Lung (tissue), 12 donors: ENCODE results near the gene NBEA. TPM values are rescaled to one million over a fixed set of nuclear protein-coding genes. Genes with fewer than 3 reads are reported as not detected.
A peak's percentile ranks its signal among the peaks of the same experiment; 100 is the strongest.

ENCODE experiments used
- ATAC-seq: fragments of 200-7000 bp; cut with Tn5 transposase; one replicate; pipeline ENCODE4 v1.9.1; 2020; ENCODE audit warnings: moderate number of reproducible peaks; ENCODE audit not compliant: insufficient read depth, low FRiP score
- DNase-seq, 3 donors: peaks; one replicate each; pipeline ENCODE4 v3.0.0-alpha.2; 2013 to 2017
- H3K27ac ChIP-seq, 2 donors: one replicate each; pipeline ENCODE4 v1.5.1; 2013; ENCODE audit warnings: mild to moderate bottlenecking in 2 of 2, moderate library complexity in 2 of 2, control low read depth in 1 of 2, inconsistent platforms in 1 of 2, low read depth in 1 of 2, low read length in 1 of 2
- H3K27me3 ChIP-seq, 3 donors: one replicate each; pipeline ENCODE4 v1.5.1; 2013; ENCODE audit warnings: low read length in 2 of 3; ENCODE audit not compliant: control insufficient read depth in 3 of 3, insufficient read depth in 3 of 3
- H3K36me3 ChIP-seq, 4 donors: one replicate each; pipeline ENCODE4 v1.5.1; 2013; ENCODE audit warnings: low read length in 4 of 4, mild to moderate bottlenecking in 1 of 4, moderate library complexity in 1 of 4; ENCODE audit not compliant: control insufficient read depth in 4 of 4, insufficient read depth in 4 of 4
- H3K4me1 ChIP-seq, 5 donors: one replicate each; pipeline ENCODE4 v1.5.1; 2013; ENCODE audit warnings: low read length in 5 of 5, mild to moderate bottlenecking in 2 of 5, moderate library complexity in 1 of 5; ENCODE audit not compliant: control insufficient read depth in 5 of 5, insufficient read depth in 5 of 5
- H3K4me3 ChIP-seq: one replicate; pipeline ENCODE4 v1.5.1; 2013; ENCODE audit warnings: mild to moderate bottlenecking, control low read depth, moderate library complexity
- H3K9ac ChIP-seq, 2 donors: one replicate each; pipeline ENCODE4 v1.5.1; 2013; ENCODE audit warnings: low read length in 2 of 2, control low read depth in 1 of 2; ENCODE audit not compliant: insufficient read depth in 1 of 2
- H3K9me3 ChIP-seq, 4 donors: one replicate each; pipeline ENCODE4 v1.5.1; 2013; ENCODE audit warnings: low read length in 3 of 4, mild to moderate bottlenecking in 1 of 4, moderate library complexity in 1 of 4; ENCODE audit not compliant: control insufficient read depth in 4 of 4, insufficient read depth in 3 of 4
- CTCF ChIP-seq: IDR thresholded peaks from 2 replicates; pipeline ENCODE4 v1.5.1; 2012; ENCODE audit warnings: mild to moderate bottlenecking; ENCODE audit errors: control extremely low read depth, extremely low read depth
- WGBS, 2 donors: extraction: QIAGEN DNeasy Blood & Tissue Kit; methylation state at CpG; one replicate each; pipeline ENCODE4 v1.1.7; 2013; 5-methylcytosine and 5-hydroxymethylcytosine counted together
- polyA plus RNA-seq, 2 donors: library from polyadenylated mRNA; stranded (reverse); fragments of 200-250 nt; gene quantifications; one replicate each; pipeline ENCODE4 v1.2.1, GENCODE V29; 2013
- total RNA-seq, 2 donors: library from RNA; depleted of rRNA in 1 of 2; stranded (reverse); fragments of >200 nt in 1 of 2; gene quantifications; one replicate each; pipeline ENCODE4 v1.2.1, GENCODE V29; 2014 to 2021
- donor health status: control.
- donor health status: control.
- donor health status: Bipolar disorder and iron deficiency.
- donor health status: healthy.
- donor health status: DM: yes; HTN: yes; CAD: no.

The NBEA gene
- total and polyA plus RNA-seq, 4 donors: 1.6 to 26.5 (median 5.3) TPM

- no peak overlapping the region for H3K4me3 ChIP-seq
- H3K36me3 ChIP-seq: no peaks in the 10 kb centered on the region
- peaks cover 0 to 34% (median 0%) of the 10 kb centered on the region in 5 donors for H3K4me1 ChIP-seq
- no peak overlapping the region for H3K27ac ChIP-seq
- TF ChIP-seq CTCF: no peak
- no peaks in the 10 kb centered on the region for H3K9me3 ChIP-seq
- WGBS, 2 donors: 64 to 74% methylated on average over 7 of the region's 7 CpGs
- no peak for DNase-seq
- H3K27me3 ChIP-seq: no peaks in the 10 kb centered on the region
- ATAC-seq: no peak
- H3K9ac ChIP-seq: no peak overlapping the region
These were observed 755.2 kb downstream of the NBEA start for GRCh38 chr13:35697186-35697730.

- 82 to 90% methylated on average over 11 of the region's 11 CpGs for WGBS, 2 donors
- Histone ChIP-seq H3K27ac (no peak overlapping the region), H3K27me3 (no peaks in the 10 kb centered on the region), H3K9me3 (no peaks in the 10 kb centered on the region), H3K36me3 (no peaks in the 10 kb centered on the region), H3K4me3 (no peak overlapping the region), H3K9ac (peak overlapping the region in 1 of 2 donors; percentile 16), H3K4me1 (peaks cover 0 to 21% (median 0%) of the 10 kb centered on the region in 5 donors)
- DNase-seq (no peak), ATAC-seq (no peak)
- no peak for TF ChIP-seq CTCF
These were observed 757.0 kb downstream of the NBEA start for GRCh38 chr13:35698911-35699576.

GRCh38 chr13:35699825-35700510, 757.9 kb downstream of the NBEA start:
- Histone ChIP-seq H3K4me1 (peaks cover 0 to 21% (median 0%) of the 10 kb centered on the region in 5 donors), H3K9ac (no peak overlapping the region), H3K9me3 (no peaks in the 10 kb centered on the region), H3K36me3 (no peaks in the 10 kb centered on the region), H3K27ac (no peak overlapping the region), H3K4me3 (no peak overlapping the region), H3K27me3 (no peaks in the 10 kb centered on the region)
- peak; percentile 81 to 86 (median 85) for DNase-seq
- no peak for ATAC-seq
- WGBS, 2 donors: 46 to 61% methylated on average over 13 of the region's 13 CpGs
- TF ChIP-seq CTCF: no peak
